ENCODE data around the gene KLRF1. TPM values are rescaled to one million over a fixed set of nuclear protein-coding genes. Genes with fewer than 3 reads are reported as not detected.

The KLRF1 gene
- total and polyA plus RNA-seq, 3 experiments from 2014 or later = 52.1 TPM; not detected in 2

- Mint-ChIP-seq H3K4me1 (peaks cover 48 to 54% (median 48%) of the 10 kb centered on the region in 3 donors), H3K27me3 (no peaks in the 10 kb centered on the region), H3K4me3 (peak overlapping the region in 4 of 7 donors; percentile 11 to 38 (median 25)), H3K36me3 (no peaks in the 10 kb centered on the region), H3K27ac (peak overlapping the region in 6 of 8 donors; percentile 1 to 96 (median 76)), H3K9me3 (no peaks in the 10 kb centered on the region)
- DNase-seq = peak; percentile 26 to 83 (median 71)
- peaks cover 52% of the 10 kb centered on the region for H3K4me1 ChIP-seq (ENCODE audit: insufficient read depth, low read length)
- no peaks in the 10 kb centered on the region for H3K36me3 ChIP-seq (ENCODE audit: insufficient read depth, low read length)
- no peak overlapping the region for H3K4me3 ChIP-seq (ENCODE audit: low read length)
- ChIA-PET POLR2A (interaction anchor here (1.1 to 4.2 kb wide), 3 partner anchors 38 to 55 kb away, joined by 3 to 35 read pairs (median 12); partner anchors contain the start of gene CD69), CTCF (interaction anchor here (0.6 to 10.7 kb wide), 16 partner anchors 9 to 212 kb away, joined by 3 to 359 read pairs (median 5); partner anchors contain the start of genes CD69 and CLEC12B)
- H3K27me3 ChIP-seq (ENCODE audit: insufficient read depth, low read length, poor library complexity, severe bottlenecking) = no peaks in the 10 kb centered on the region
- H3K9me3 ChIP-seq (ENCODE audit: low read length) = no peaks in the 10 kb centered on the region
- no peak overlapping the region for H3K27ac ChIP-seq (ENCODE audit: low read depth, low read length)
These were observed 29.3 kb upstream of the KLRF1 start for GRCh38 chr12:9797722-9798619.

DNA sequence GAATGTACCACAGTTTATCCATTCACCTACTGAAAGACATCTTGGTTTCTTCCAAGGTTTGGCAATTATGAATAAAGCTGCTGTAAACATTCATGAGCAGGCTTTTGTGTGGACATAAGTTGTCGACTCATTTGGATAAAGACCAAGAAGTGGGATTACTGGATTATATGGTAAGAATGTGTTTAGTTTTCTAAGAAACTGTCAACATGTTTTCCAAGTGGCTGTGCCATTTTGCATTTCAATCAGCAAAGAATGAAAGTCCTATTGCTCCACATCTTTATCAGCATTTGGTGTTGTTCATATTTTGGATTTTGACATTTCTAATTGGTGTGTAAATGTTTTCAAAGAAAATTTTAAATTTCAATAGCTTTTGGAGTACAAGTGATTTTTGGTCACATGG, 27.3 kb upstream of the KLRF1 start:
- Mint-ChIP-seq H3K27ac (no peak overlapping the region), H3K4me3 (no peak overlapping the region), H3K27me3 (no peaks in the 10 kb centered on the region), H3K36me3 (no peaks in the 10 kb centered on the region), H3K4me1 (peaks cover 28 to 34% (median 31%) of the 10 kb centered on the region in 3 donors), H3K9me3 (no peaks in the 10 kb centered on the region)
- Histone ChIP-seq H3K9me3 (ENCODE audit: low read length) (no peaks in the 10 kb centered on the region), H3K36me3 (ENCODE audit: insufficient read depth, low read length) (no peaks in the 10 kb centered on the region), H3K4me3 (ENCODE audit: low read length) (no peak overlapping the region), H3K27ac (ENCODE audit: low read depth, low read length) (no peak overlapping the region), H3K27me3 (ENCODE audit: insufficient read depth, low read length, poor library complexity, severe bottlenecking) (no peaks in the 10 kb centered on the region), H3K4me1 (ENCODE audit: insufficient read depth, low read length) (peaks cover 32% of the 10 kb centered on the region)
- POLR2A ChIA-PET = interaction anchor here (1.0 to 1.3 kb wide), 2 partner anchors 42 to 49 kb away, joined by 3 read pairs; no protein-coding TSS in a partner anchor
- no peak for DNase-seq
- CTCF ChIA-PET = interaction anchor here (1.7 to 10.7 kb wide), 4 partner anchors 14 to 69 kb away, joined by 4 to 359 read pairs (median 30); partner anchors contain the start of genes CD69 and CLEC2B

- CTCF ChIA-PET = interaction anchor here (0.9 to 1.4 kb wide), 3 partner anchors 8 to 63 kb away, joined by 3 to 4 read pairs (median 3); no protein-coding TSS in a partner anchor
- H3K4me1 Mint-ChIP-seq = peaks cover 0 to 4% (median 2%) of the 10 kb centered on the region in 3 donors
- POLR2A ChIA-PET = no interaction called here
- H3K27me3 Mint-ChIP-seq = peaks cover 0 to 17% of the 10 kb centered on the region in 2 donors
- Histone ChIP-seq H3K36me3 (ENCODE audit: insufficient read depth, low read length) (no peaks in the 10 kb centered on the region), H3K9me3 (ENCODE audit: low read length) (no peaks in the 10 kb centered on the region), H3K27ac (ENCODE audit: low read depth, low read length) (no peak overlapping the region), H3K27me3 (ENCODE audit: insufficient read depth, low read length, poor library complexity, severe bottlenecking) (no peaks in the 10 kb centered on the region), H3K4me3 (ENCODE audit: low read length) (no peak overlapping the region), H3K4me1 (ENCODE audit: insufficient read depth, low read length) (no peaks in the 10 kb centered on the region)
- H3K36me3 Mint-ChIP-seq = no peaks in the 10 kb centered on the region
- H3K4me3 Mint-ChIP-seq = no peak overlapping the region
- no peak for DNase-seq
- no peak overlapping the region for H3K27ac Mint-ChIP-seq
- no peaks in the 10 kb centered on the region for H3K9me3 Mint-ChIP-seq
These were observed 21.4 kb upstream of the KLRF1 start for GRCh38 chr12:9805883-9806282.

- peaks cover 0 to 4% (median 2%) of the 10 kb centered on the region in 3 donors for H3K4me1 Mint-ChIP-seq
- no peak overlapping the region for H3K27ac Mint-ChIP-seq
- Histone ChIP-seq H3K4me3 (ENCODE audit: low read length) (no peak overlapping the region), H3K27me3 (ENCODE audit: insufficient read depth, low read length, poor library complexity, severe bottlenecking) (no peaks in the 10 kb centered on the region), H3K9me3 (ENCODE audit: low read length) (no peaks in the 10 kb centered on the region), H3K36me3 (ENCODE audit: insufficient read depth, low read length) (no peaks in the 10 kb centered on the region), H3K4me1 (ENCODE audit: insufficient read depth, low read length) (no peaks in the 10 kb centered on the region), H3K27ac (ENCODE audit: low read depth, low read length) (no peak overlapping the region)
- CTCF ChIA-PET = interaction anchor here (1.0 to 1.4 kb wide), 3 partner anchors 7 to 56 kb away, joined by 3 to 4 read pairs (median 4); no protein-coding TSS in a partner anchor
- H3K27me3 Mint-ChIP-seq = peaks cover 0 to 23% of the 10 kb centered on the region in 2 donors
- POLR2A ChIA-PET = no interaction called here
- no peak for DNase-seq
- H3K36me3 Mint-ChIP-seq = no peaks in the 10 kb centered on the region
- no peak overlapping the region for H3K4me3 Mint-ChIP-seq
- H3K9me3 Mint-ChIP-seq = no peaks in the 10 kb centered on the region
These were observed 20.6 kb upstream of the KLRF1 start for GRCh38 chr12:9806714-9807113.

GRCh38 chr12:9808504-9808903, 18.8 kb upstream of the KLRF1 start:
- CTCF ChIA-PET = interaction anchor here (0.6 to 1.6 kb wide), 2 partner anchors 58 to 65 kb away, joined by 3 to 5 read pairs; no protein-coding TSS in a partner anchor
- no peaks in the 10 kb centered on the region for H3K36me3 Mint-ChIP-seq
- Histone ChIP-seq H3K27me3 (ENCODE audit: insufficient read depth, low read length, poor library complexity, severe bottlenecking) (no peaks in the 10 kb centered on the region), H3K4me1 (ENCODE audit: insufficient read depth, low read length) (peaks cover 3% of the 10 kb centered on the region), H3K36me3 (ENCODE audit: insufficient read depth, low read length) (no peaks in the 10 kb centered on the region), H3K4me3 (ENCODE audit: low read length) (no peak overlapping the region), H3K27ac (ENCODE audit: low read depth, low read length) (no peak overlapping the region), H3K9me3 (ENCODE audit: low read length) (no peaks in the 10 kb centered on the region)
- POLR2A ChIA-PET = interaction anchor here (0.6 kb wide), 1 partner anchor 35 kb away, joined by 4 read pairs; no protein-coding TSS in a partner anchor
- H3K9me3 Mint-ChIP-seq = no peaks in the 10 kb centered on the region
- H3K27ac Mint-ChIP-seq = no peak overlapping the region
- peaks cover 0 to 24% of the 10 kb centered on the region in 2 donors for H3K27me3 Mint-ChIP-seq
- no peak for DNase-seq
- H3K4me1 Mint-ChIP-seq = peaks cover 2 to 7% (median 4%) of the 10 kb centered on the region in 3 donors
- no peak overlapping the region for H3K4me3 Mint-ChIP-seq

DNA sequence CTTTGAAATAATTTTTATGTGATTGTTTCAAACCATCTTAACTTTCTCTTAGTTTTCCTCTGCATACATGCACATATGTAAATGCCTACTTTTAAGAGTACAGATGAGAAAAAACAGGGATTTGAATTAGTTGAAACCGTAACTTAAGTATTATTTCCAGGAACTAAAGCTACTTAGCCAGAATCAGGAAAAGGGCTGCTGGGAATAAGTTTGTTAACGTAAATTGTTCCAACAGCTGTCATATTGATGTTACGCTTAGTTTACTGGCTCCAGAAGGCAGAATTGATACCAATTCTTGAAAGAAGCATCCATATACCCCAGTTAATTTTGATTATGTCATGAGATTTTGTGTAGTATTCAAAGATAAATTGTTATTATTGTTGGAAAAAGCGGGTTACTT, 17.9 kb upstream of the KLRF1 start:
- Histone ChIP-seq H3K4me3 (ENCODE audit: low read length) (no peak overlapping the region), H3K27ac (ENCODE audit: low read depth, low read length) (no peak overlapping the region), H3K27me3 (ENCODE audit: insufficient read depth, low read length, poor library complexity, severe bottlenecking) (no peaks in the 10 kb centered on the region), H3K4me1 (ENCODE audit: insufficient read depth, low read length) (peaks cover 6% of the 10 kb centered on the region), H3K9me3 (ENCODE audit: low read length) (no peaks in the 10 kb centered on the region), H3K36me3 (ENCODE audit: insufficient read depth, low read length) (no peaks in the 10 kb centered on the region)
- no peaks in the 10 kb centered on the region for H3K36me3 Mint-ChIP-seq
- ChIA-PET POLR2A (no interaction called here), CTCF (interaction anchor here (1.6 kb wide), 1 partner anchor 66 kb away, joined by 5 read pairs; no protein-coding TSS in a partner anchor)
- H3K27me3 Mint-ChIP-seq = peaks cover 3 to 24% of the 10 kb centered on the region in 2 donors
- H3K4me3 Mint-ChIP-seq = no peak overlapping the region
- H3K4me1 Mint-ChIP-seq = peaks cover 10 to 13% (median 11%) of the 10 kb centered on the region in 3 donors
- no peak for DNase-seq
- H3K27ac Mint-ChIP-seq = no peak overlapping the region
- H3K9me3 Mint-ChIP-seq = no peaks in the 10 kb centered on the region

DNA sequence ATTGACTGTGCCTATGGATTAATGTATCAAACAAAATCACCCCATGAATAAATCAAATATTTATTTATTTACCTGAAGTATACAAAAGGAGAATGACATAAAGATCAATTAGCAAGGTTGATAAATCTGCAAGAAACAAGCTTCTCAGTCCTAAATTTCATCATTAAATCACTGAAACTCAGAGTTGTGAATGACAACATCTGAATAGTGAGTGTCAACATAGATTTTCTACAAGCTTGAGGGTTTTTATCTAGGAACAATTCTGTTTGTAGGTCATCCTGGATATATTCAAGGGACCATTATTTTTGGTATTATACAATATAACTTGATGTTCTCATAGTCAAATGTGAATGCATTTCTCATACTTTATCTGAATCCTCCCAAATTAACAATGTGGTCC, 17.4 kb upstream of the KLRF1 start:
- Histone ChIP-seq H3K27ac (ENCODE audit: low read depth, low read length) (no peak overlapping the region), H3K9me3 (ENCODE audit: low read length) (no peaks in the 10 kb centered on the region), H3K4me3 (ENCODE audit: low read length) (no peak overlapping the region), H3K27me3 (ENCODE audit: insufficient read depth, low read length, poor library complexity, severe bottlenecking) (no peaks in the 10 kb centered on the region), H3K4me1 (ENCODE audit: insufficient read depth, low read length) (peaks cover 6% of the 10 kb centered on the region), H3K36me3 (ENCODE audit: insufficient read depth, low read length) (no peaks in the 10 kb centered on the region)
- POLR2A ChIA-PET = no interaction called here
- DNase-seq = no peak
- H3K27me3 Mint-ChIP-seq = peaks cover 3 to 24% of the 10 kb centered on the region in 2 donors
- H3K9me3 Mint-ChIP-seq = no peaks in the 10 kb centered on the region
- H3K4me3 Mint-ChIP-seq = no peak overlapping the region
- H3K4me1 Mint-ChIP-seq = peaks cover 10 to 13% (median 12%) of the 10 kb centered on the region in 3 donors
- CTCF ChIA-PET = interaction anchor here (1.6 kb wide), 1 partner anchor 67 kb away, joined by 5 read pairs; no protein-coding TSS in a partner anchor
- H3K36me3 Mint-ChIP-seq = no peaks in the 10 kb centered on the region
- H3K27ac Mint-ChIP-seq = no peak overlapping the region

- no peak overlapping the region for H3K27ac ChIP-seq (ENCODE audit: low read depth, low read length)
- H3K4me1 Mint-ChIP-seq = peaks cover 10 to 13% (median 12%) of the 10 kb centered on the region in 3 donors
- H3K4me3 Mint-ChIP-seq = no peak overlapping the region
- peaks cover 6% of the 10 kb centered on the region for H3K4me1 ChIP-seq (ENCODE audit: insufficient read depth, low read length)
- H3K9me3 ChIP-seq (ENCODE audit: low read length) = no peaks in the 10 kb centered on the region
- no peak overlapping the region for H3K27ac Mint-ChIP-seq
- H3K4me3 ChIP-seq (ENCODE audit: low read length) = no peak overlapping the region
- peaks cover 3 to 24% of the 10 kb centered on the region in 2 donors for H3K27me3 Mint-ChIP-seq
- no peaks in the 10 kb centered on the region for H3K36me3 ChIP-seq (ENCODE audit: insufficient read depth, low read length)
- H3K9me3 Mint-ChIP-seq = no peaks in the 10 kb centered on the region
- DNase-seq = no peak
- CTCF ChIA-PET = interaction anchor here (1.2 kb wide), 1 partner anchor 10 kb away, joined by 3 read pairs; no protein-coding TSS in a partner anchor
- no peaks in the 10 kb centered on the region for H3K27me3 ChIP-seq (ENCODE audit: insufficient read depth, low read length, poor library complexity, severe bottlenecking)
- H3K36me3 Mint-ChIP-seq = no peaks in the 10 kb centered on the region
- POLR2A ChIA-PET = no interaction called here
These were observed 16.6 kb upstream of the KLRF1 start for GRCh38 chr12:9810671-9811070.

Measured in CD8-positive, alpha-beta memory T cell (primary cell).